ENCODE measurements around the gene GTPBP2. TPM values are rescaled to one million over a fixed set of nuclear protein-coding genes. Genes with fewer than 3 reads are reported as not detected.

GTPBP2 gene
- total and polyA plus RNA-seq, 10 of the 15 experiments (the other 5 are each of a cell fraction or from before 2014, with no cell fraction given): 5.9 to 63.4 (median 39.8) TPM

DNA sequence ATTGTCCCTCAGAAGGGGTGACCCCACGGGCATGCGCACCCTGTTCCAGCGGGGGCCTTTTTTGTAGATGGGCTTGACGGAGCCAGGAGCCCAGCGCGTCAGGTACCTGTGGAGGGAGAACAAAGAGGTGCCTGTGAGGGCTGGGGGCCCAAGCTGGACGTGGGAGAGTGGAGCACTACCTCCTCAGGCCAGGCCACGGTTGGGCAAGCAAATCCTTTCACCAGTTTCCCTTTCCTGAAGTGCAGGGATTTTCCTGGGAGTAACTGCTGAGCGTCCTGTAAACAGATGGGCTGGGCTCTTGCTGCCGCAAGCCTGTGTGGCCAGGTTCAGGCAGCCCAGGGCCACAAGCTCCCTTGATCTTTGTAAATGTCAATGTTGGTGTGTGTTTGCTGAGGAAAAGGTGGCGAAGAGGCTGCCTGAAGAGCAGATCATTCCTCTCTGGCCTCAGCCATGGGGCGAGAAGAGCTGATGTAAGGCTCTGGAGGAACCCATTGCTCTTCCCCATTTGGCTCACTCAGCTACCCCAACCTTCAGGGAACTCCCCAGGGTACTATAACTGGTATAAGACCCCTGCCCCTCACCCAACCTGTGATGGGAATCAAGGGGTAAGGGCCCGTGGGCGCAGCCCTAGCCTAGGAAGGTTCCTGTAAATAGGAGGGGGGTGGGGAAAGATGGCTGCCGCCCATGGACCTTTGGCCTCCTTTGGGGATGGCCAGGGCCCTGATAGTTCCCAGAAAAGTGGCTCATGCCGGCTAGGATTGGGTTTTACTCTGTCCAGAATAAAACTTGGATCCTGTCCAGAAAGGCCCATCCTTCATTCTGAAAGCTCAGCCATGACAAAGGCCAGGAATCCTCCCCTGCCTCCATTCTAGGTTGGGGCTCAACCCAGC, 43.0 kb upstream of the GTPBP2 start:
- ChIA-PET RAD21 (ENCODE audit: unreplicated experiment) (no interaction called here), POLR2A (no interaction called here), SMC1A (ENCODE audit: uncharacterized antibody, unreplicated experiment) (interaction anchor here (1.0 to 1.7 kb wide), 2 partner anchors 15 to 33 kb away, joined by 4 read pairs; no protein-coding TSS in a partner anchor), CTCF (interaction anchor here (1.2 to 1.7 kb wide), 2 partner anchors 97 to 333 kb away, joined by 3 to 5 read pairs; no protein-coding TSS in a partner anchor)
- Histone ChIP-seq H3K27ac (ENCODE audit: control insufficient read depth, insufficient read depth) (no peak overlapping the region), H3K4me2 (ENCODE audit: control insufficient read depth, insufficient read depth) (no peak overlapping the region), H3K79me2 (ENCODE audit: control insufficient read depth, insufficient read depth, low read length) (no peaks in the 10 kb centered on the region), H4K20me1 (ENCODE audit: control insufficient read depth, insufficient read depth) (no peaks in the 10 kb centered on the region), H2AFZ (ENCODE audit: control insufficient read depth, low read depth, low read length) (no peak overlapping the region), H3K4me1 (ENCODE audit: control insufficient read depth, insufficient read depth, low read length) (peaks cover 32% of the 10 kb centered on the region), H3K36me3 (ENCODE audit: control insufficient read depth in 2 of 2, insufficient read depth in 2 of 2, low read length in 1 of 2) (peaks cover 12 to 42% of the 10 kb centered on the region in 2 experiments), H3K27me3 (replicated peaks in 1 of 2; ENCODE audit: control insufficient read depth in 2 of 2, insufficient read depth in 2 of 2, low read length in 1 of 2) (no peaks in the 10 kb centered on the region), H3K9ac (ENCODE audit: control insufficient read depth, insufficient read depth, low read length) (no peak overlapping the region), H3K9me3 (replicated peaks; ENCODE audit: control insufficient read depth, insufficient read depth, low read length) (no peaks in the 10 kb centered on the region), H3K4me3 (no peak overlapping the region)
- ATAC-seq (no peak), DNase-seq (ENCODE audit: low read depth, low spot score) (no peak), FAIRE-seq (no peak)
- intact Hi-C loops (cut with micrococcal nuclease; ENCODE audit: unreplicated experiment) (no loop called here), in situ Hi-C loops (cut with MboI) (no loop called here)
- WGBS (ENCODE audit: insufficient coverage, insufficient replicate concordance, low lambda C conversion rate, missing lambda C conversion rate): 92% methylated on average over 16 of the region's 16 CpGs
- BruUV-seq (replicated peaks): no TSS peak
- TF ChIP-seq SUPT20H (IDR thresholded peaks at IDR 0.05; ENCODE audit: borderline replicate concordance, control insufficient read depth, low read depth, low read length) (no peak), POLR2A (IDR thresholded peaks at IDR 0.05; ENCODE audit: low read depth, low read length) (0 out of 2 replicates have a peak, but pooled peaks have one; percentile 2)

- H3K9ac ChIP-seq (ENCODE audit: control insufficient read depth, insufficient read depth, low read length): no peak overlapping the region
- ATAC-seq (no peak), DNase-seq (ENCODE audit: low read depth, low spot score) (no peak), FAIRE-seq (no peak)
- no peak overlapping the region for H3K4me2 ChIP-seq (ENCODE audit: control insufficient read depth, insufficient read depth)
- in situ Hi-C loops (cut with MboI): no loop called here
- no peak overlapping the region for H3K4me3 ChIP-seq
- no peak overlapping the region for H2AFZ ChIP-seq (ENCODE audit: control insufficient read depth, low read depth, low read length)
- ChIA-PET POLR2A (interaction anchor here (0.5 to 1.5 kb wide), 3 partner anchors 24 to 146 kb away, joined by 3 to 5 read pairs (median 3); no protein-coding TSS in a partner anchor), RAD21 (ENCODE audit: unreplicated experiment) (interaction anchor here (1.9 to 7.8 kb wide), 2 partner anchors 99 to 409 kb away, joined by 5 to 79 read pairs; partner anchors contain the start of gene VEGFA), SMC1A (ENCODE audit: uncharacterized antibody, unreplicated experiment) (no interaction called here), CTCF (interaction anchor here (1.0 to 7.6 kb wide), 7 partner anchors 54 to 408 kb away, joined by 3 to 50 read pairs (median 3); no protein-coding TSS in a partner anchor)
- intact Hi-C loops (cut with micrococcal nuclease; ENCODE audit: unreplicated experiment): no loop called here
- 96% methylated on average over 8 of the region's 8 CpGs for WGBS (ENCODE audit: insufficient coverage, insufficient replicate concordance, low lambda C conversion rate, missing lambda C conversion rate)
- H3K79me2 ChIP-seq (ENCODE audit: control insufficient read depth, insufficient read depth, low read length): no peaks in the 10 kb centered on the region
- no peaks in the 10 kb centered on the region for H3K27me3 ChIP-seq (replicated peaks in 1 of 2; ENCODE audit: control insufficient read depth in 2 of 2, insufficient read depth in 2 of 2, low read length in 1 of 2)
- H3K9me3 ChIP-seq (replicated peaks; ENCODE audit: control insufficient read depth, insufficient read depth, low read length): no peaks in the 10 kb centered on the region
- peaks cover 34% of the 10 kb centered on the region for H3K4me1 ChIP-seq (ENCODE audit: control insufficient read depth, insufficient read depth, low read length)
- no peaks in the 10 kb centered on the region for H4K20me1 ChIP-seq (ENCODE audit: control insufficient read depth, insufficient read depth)
- BruUV-seq (replicated peaks): no TSS peak
- H3K27ac ChIP-seq (ENCODE audit: control insufficient read depth, insufficient read depth): no peak overlapping the region
- peaks cover 12 to 36% of the 10 kb centered on the region in 2 experiments for H3K36me3 ChIP-seq (ENCODE audit: control insufficient read depth in 2 of 2, insufficient read depth in 2 of 2, low read length in 1 of 2)
- TF ChIP-seq ESRRA (IDR thresholded peaks at IDR 0.05; ENCODE audit: low read length): no peak
- TF ChIP-seq POLR2A (IDR thresholded peaks at IDR 0.05; ENCODE audit: low read depth, low read length): peak; percentile 4; the same call in 1 of the 2 replicates
Measured at GRCh38 chr6:43671011-43671800, 42.1 kb upstream of the GTPBP2 start.

All from GM12878 (cell line).